ENCODE data around the gene DYRK1A. TPM values are rescaled to one million over a fixed set of nuclear protein-coding genes. Genes with fewer than 3 reads are reported as not detected.

Gene DYRK1A
- total RNA-seq, 1 donor from 2014 or later: 34.4 TPM

- Histone ChIP-seq H3K9me3 (no peaks in the 10 kb centered on the region), H3K4me3 (peak overlapping the region; percentile 89 to 97), H3K36me3 (no peaks in the 10 kb centered on the region), H3K27ac (peak overlapping the region; percentile 100), H3K4me1 (peaks cover 4 to 13% of the 10 kb centered on the region in 2 donors), H3K27me3 (no peaks in the 10 kb centered on the region)
- intact Hi-C loops (cut with DNase I): loop anchor here (1.0 to 5.0 kb wide), 6 partner anchors 26 to 293 kb away; partner anchors contain the start of genes PIGP, TTC3 and VPS26C
- peak in 1 of 2 donors; percentile 81 for DNase-seq (ENCODE audit: low spot score in 2 of 2)
- TF ChIP-seq CTCF (IDR thresholded peaks at IDR 0.05): no peak
These were observed 774 bp upstream of the DYRK1A start for GRCh38 chr21:37365517-37366481.

GRCh38 chr21:37367336-37367702 is 746 bp downstream of the DYRK1A start:
- Histone ChIP-seq H3K36me3 (no peaks in the 10 kb centered on the region), H3K4me1 (peaks cover 4 to 21% of the 10 kb centered on the region in 2 donors), H3K27me3 (no peaks in the 10 kb centered on the region), H3K27ac (peak overlapping the region; percentile 100), H3K9me3 (no peaks in the 10 kb centered on the region), H3K4me3 (peak overlapping the region; percentile 89 to 97)
- TF ChIP-seq CTCF (IDR thresholded peaks at IDR 0.05): no peak
- no peak for DNase-seq (ENCODE audit: low spot score in 2 of 2)
- intact Hi-C loops (cut with DNase I): loop anchor here (2.0 to 5.0 kb wide), 2 partner anchors 290 to 295 kb away; partner anchors contain the start of genes PIGP and TTC3

GRCh38 chr21:37367703-37368540 is 1.3 kb downstream of the DYRK1A start:
- Histone ChIP-seq H3K27ac (peak overlapping the region; percentile 100), H3K9me3 (no peaks in the 10 kb centered on the region), H3K4me1 (peaks cover 4 to 23% of the 10 kb centered on the region in 2 donors), H3K27me3 (no peaks in the 10 kb centered on the region), H3K36me3 (no peaks in the 10 kb centered on the region), H3K4me3 (peak overlapping the region; percentile 89 to 97)
- intact Hi-C loops (cut with DNase I): loop anchor here (2.0 to 5.0 kb wide), 2 partner anchors 289 to 295 kb away; partner anchors contain the start of genes PIGP and TTC3
- DNase-seq (ENCODE audit: low spot score in 2 of 2): peak in 1 of 2 donors; percentile 72
- TF ChIP-seq CTCF (IDR thresholded peaks at IDR 0.05): no peak

- DNase-seq (ENCODE audit: low spot score in 2 of 2): no peak
- Histone ChIP-seq H3K4me3 (peak overlapping the region; percentile 89 to 97), H3K9me3 (no peaks in the 10 kb centered on the region), H3K36me3 (no peaks in the 10 kb centered on the region), H3K27ac (peak overlapping the region; percentile 100), H3K4me1 (peaks cover 4 to 30% of the 10 kb centered on the region in 2 donors), H3K27me3 (no peaks in the 10 kb centered on the region)
- no peak for TF ChIP-seq CTCF (IDR thresholded peaks at IDR 0.05)
- intact Hi-C loops (cut with DNase I): loop anchor here (5.0 kb wide), 1 partner anchor 289 kb away; no protein-coding TSS in a partner anchor
These were observed 2.1 kb downstream of the DYRK1A start for GRCh38 chr21:37368541-37369279.

All from ascending aorta (tissue), 2 donors.